ENCODE results near the gene CASZ1. TPM values are rescaled to one million over a fixed set of nuclear protein-coding genes. Genes with fewer than 3 reads are reported as not detected.

CASZ1 gene
- total and polyA plus RNA-seq, 10 of the 15 experiments (the other 5 are each of a cell fraction or from before 2014, with no cell fraction given): 0.52 to 9.8 (median 3.7) TPM

DNA sequence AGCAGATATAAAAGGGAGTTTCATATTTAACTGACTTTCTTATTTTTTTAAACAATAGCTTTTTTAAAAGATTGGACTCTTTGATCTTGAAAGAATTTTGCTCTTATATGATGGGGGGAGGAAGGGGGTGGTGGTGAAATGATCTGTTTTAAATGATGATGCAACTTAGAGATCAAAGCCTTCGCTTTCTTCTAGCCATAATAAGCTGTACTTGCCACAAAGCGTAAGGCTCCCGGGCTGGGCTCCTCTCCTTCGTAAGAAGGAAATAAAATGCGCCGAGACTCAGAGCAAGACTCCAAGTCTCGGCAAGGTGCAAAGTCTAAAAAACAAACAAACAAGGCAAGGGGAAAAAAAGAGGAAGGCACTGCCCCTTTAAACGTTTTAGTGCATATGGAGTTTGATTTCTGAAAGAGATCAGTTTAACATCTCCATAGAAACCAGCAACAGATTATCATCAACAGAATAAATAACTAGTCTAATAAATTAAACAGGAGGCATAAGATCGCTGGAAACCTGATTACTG, 3.3 kb downstream of the CASZ1 start:
- intact Hi-C loops (cut with micrococcal nuclease; ENCODE audit: unreplicated experiment): no loop called here
- DNase-seq (ENCODE audit: low read depth, low spot score) (no peak), ATAC-seq (no peak), FAIRE-seq (no peak)
- H3K4me3 ChIP-seq: no peak overlapping the region
- in situ Hi-C loops (cut with MboI): no loop called here
- H3K4me2 ChIP-seq (ENCODE audit: control insufficient read depth, insufficient read depth): no peak overlapping the region
- no peaks in the 10 kb centered on the region for H3K36me3 ChIP-seq (ENCODE audit: control insufficient read depth in 2 of 2, insufficient read depth in 2 of 2, low read length in 1 of 2)
- peaks cover 7 to 13% of the 10 kb centered on the region in 2 experiments for H3K27me3 ChIP-seq (replicated peaks in 1 of 2; ENCODE audit: control insufficient read depth in 2 of 2, insufficient read depth in 2 of 2, low read length in 1 of 2)
- no peaks in the 10 kb centered on the region for H4K20me1 ChIP-seq (ENCODE audit: control insufficient read depth, insufficient read depth)
- H3K27ac ChIP-seq (ENCODE audit: control insufficient read depth, insufficient read depth): no peak overlapping the region
- 0% methylated on average over 9 of the region's 9 CpGs for WGBS (ENCODE audit: insufficient coverage, insufficient replicate concordance, low lambda C conversion rate, missing lambda C conversion rate)
- no peaks in the 10 kb centered on the region for H3K79me2 ChIP-seq (ENCODE audit: control insufficient read depth, insufficient read depth, low read length)
- H3K4me1 ChIP-seq (ENCODE audit: control insufficient read depth, insufficient read depth, low read length): no peaks in the 10 kb centered on the region; the same call in 1 of the 2 replicates
- ChIA-PET SMC1A (ENCODE audit: uncharacterized antibody, unreplicated experiment) (no interaction called here), RAD21 (ENCODE audit: unreplicated experiment) (no interaction called here), POLR2A (no interaction called here), CTCF (no interaction called here)
- no peak for TF ChIP-seq KDM1A (IDR thresholded peaks at IDR 0.05; ENCODE audit: borderline replicate concordance)
- no peak for TF ChIP-seq SMAD5 (IDR thresholded peaks at IDR 0.05; ENCODE audit: low read depth)
- H2AFZ ChIP-seq (ENCODE audit: control insufficient read depth, low read depth, low read length): no peak overlapping the region
- H3K9ac ChIP-seq (ENCODE audit: control insufficient read depth, insufficient read depth, low read length): no peak overlapping the region
- no peaks in the 10 kb centered on the region for H3K9me3 ChIP-seq (replicated peaks; ENCODE audit: control insufficient read depth, insufficient read depth, low read length)
- no TSS peak for BruUV-seq (replicated peaks)

DNA sequence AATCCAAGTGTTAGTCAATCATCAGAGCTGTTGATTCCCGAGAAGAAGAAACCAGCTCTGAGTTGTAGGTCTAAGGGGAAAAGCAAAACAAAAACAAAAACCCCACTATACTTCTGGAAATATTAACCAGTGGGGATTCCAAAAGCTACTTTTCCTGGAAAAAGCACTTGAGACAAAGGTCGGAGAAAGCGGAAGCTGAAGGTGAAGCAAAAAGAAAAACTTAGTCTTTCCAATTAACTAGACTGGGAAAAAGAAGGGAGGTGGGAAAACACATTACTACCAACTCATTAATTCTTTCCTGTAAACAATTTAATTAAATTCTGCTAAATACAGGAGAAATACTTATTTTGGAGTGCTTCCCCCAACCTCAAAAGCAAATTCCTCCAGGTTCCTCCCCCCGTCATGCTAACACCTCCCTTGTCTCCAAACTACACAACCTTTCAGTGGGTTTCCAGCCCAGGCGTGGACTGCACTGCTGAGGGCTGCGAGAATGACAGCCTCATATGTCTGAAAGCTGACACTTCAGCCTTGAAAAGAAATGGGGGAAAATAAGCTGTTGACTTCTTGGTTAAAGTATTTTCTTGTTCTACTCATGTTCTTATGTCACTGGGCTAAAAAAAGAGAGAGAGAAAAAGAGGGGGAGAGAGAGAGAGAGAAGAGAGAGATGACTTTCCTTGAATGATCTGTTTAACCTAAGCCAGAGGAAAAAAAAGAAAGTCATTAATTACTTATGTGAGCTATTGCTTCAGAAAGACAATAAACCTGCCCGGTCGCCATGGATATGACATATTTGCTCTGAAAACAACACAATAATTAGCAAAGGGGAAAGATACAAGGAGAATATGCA, 5.1 kb downstream of the CASZ1 start:
- 15% methylated on average over 8 of the region's 8 CpGs for WGBS (ENCODE audit: insufficient coverage, insufficient replicate concordance, low lambda C conversion rate, missing lambda C conversion rate)
- peaks cover 7 to 11% of the 10 kb centered on the region in 2 experiments for H3K27me3 ChIP-seq (replicated peaks in 1 of 2; ENCODE audit: control insufficient read depth in 2 of 2, insufficient read depth in 2 of 2, low read length in 1 of 2)

More for the DNA sequence above, 5.1 kb downstream of the CASZ1 start:
- no peaks in the 10 kb centered on the region for H3K9me3 ChIP-seq (replicated peaks; ENCODE audit: control insufficient read depth, insufficient read depth, low read length)
- in situ Hi-C loops (cut with MboI) (no loop called here), intact Hi-C loops (cut with micrococcal nuclease; ENCODE audit: unreplicated experiment) (no loop called here)
- POLR2A ChIA-PET: no interaction called here
- H4K20me1 ChIP-seq (ENCODE audit: control insufficient read depth, insufficient read depth): no peaks in the 10 kb centered on the region
- SMC1A ChIA-PET (ENCODE audit: uncharacterized antibody, unreplicated experiment): no interaction called here
- no peak overlapping the region for H2AFZ ChIP-seq (ENCODE audit: control insufficient read depth, low read depth, low read length)
- no peaks in the 10 kb centered on the region; the same call in 1 of the 2 replicates for H3K4me1 ChIP-seq (ENCODE audit: control insufficient read depth, insufficient read depth, low read length)
- no peaks in the 10 kb centered on the region for H3K79me2 ChIP-seq (ENCODE audit: control insufficient read depth, insufficient read depth, low read length)
- DNase-seq (ENCODE audit: low read depth, low spot score) (no peak), ATAC-seq (no peak), FAIRE-seq (no peak)
- no peak overlapping the region for H3K4me2 ChIP-seq (ENCODE audit: control insufficient read depth, insufficient read depth)
- RAD21 ChIA-PET (ENCODE audit: unreplicated experiment): no interaction called here
- CTCF ChIA-PET: no interaction called here
- no peak overlapping the region for H3K4me3 ChIP-seq
- BruUV-seq (replicated peaks): no TSS peak
- TF ChIP-seq RFX5 (IDR thresholded peaks at IDR 0.05; ENCODE audit: low read depth, low read length) (no peak), NR2C1 (IDR thresholded peaks at IDR 0.05) (no peak), ATF7 (IDR thresholded peaks at IDR 0.05; ENCODE audit: low read depth) (no peak), TCF7 (IDR thresholded peaks at IDR 0.05; ENCODE audit: borderline replicate concordance) (no peak), CBFB (IDR thresholded peaks at IDR 0.05; ENCODE audit: low read depth) (no peak), ASH2L (IDR thresholded peaks at IDR 0.05; ENCODE audit: borderline replicate concordance, low read depth) (no peak), TBL1XR1 (IDR thresholded peaks at IDR 0.05; ENCODE audit: low read depth, low read length) (no peak), ZSCAN29 (IDR thresholded peaks at IDR 0.05) (no peak)
- TF ChIP-seq, protein P1, sequence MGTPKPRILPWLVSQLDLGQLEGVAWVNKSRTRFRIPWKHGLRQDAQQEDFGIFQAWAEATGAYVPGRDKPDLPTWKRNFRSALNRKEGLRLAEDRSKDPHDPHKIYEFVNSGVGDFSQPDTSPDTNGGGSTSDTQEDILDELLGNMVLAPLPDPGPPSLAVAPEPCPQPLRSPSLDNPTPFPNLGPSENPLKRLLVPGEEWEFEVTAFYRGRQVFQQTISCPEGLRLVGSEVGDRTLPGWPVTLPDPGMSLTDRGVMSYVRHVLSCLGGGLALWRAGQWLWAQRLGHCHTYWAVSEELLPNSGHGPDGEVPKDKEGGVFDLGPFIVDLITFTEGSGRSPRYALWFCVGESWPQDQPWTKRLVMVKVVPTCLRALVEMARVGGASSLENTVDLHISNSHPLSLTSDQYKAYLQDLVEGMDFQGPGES (IDR thresholded peaks at IDR 0.05): no peak
- H3K9ac ChIP-seq (ENCODE audit: control insufficient read depth, insufficient read depth, low read length): no peak overlapping the region
- H3K36me3 ChIP-seq (ENCODE audit: control insufficient read depth in 2 of 2, insufficient read depth in 2 of 2, low read length in 1 of 2): no peaks in the 10 kb centered on the region
- H3K27ac ChIP-seq (ENCODE audit: control insufficient read depth, insufficient read depth): no peak overlapping the region
